ENCODE measurements around the gene OBI1.

DNA sequence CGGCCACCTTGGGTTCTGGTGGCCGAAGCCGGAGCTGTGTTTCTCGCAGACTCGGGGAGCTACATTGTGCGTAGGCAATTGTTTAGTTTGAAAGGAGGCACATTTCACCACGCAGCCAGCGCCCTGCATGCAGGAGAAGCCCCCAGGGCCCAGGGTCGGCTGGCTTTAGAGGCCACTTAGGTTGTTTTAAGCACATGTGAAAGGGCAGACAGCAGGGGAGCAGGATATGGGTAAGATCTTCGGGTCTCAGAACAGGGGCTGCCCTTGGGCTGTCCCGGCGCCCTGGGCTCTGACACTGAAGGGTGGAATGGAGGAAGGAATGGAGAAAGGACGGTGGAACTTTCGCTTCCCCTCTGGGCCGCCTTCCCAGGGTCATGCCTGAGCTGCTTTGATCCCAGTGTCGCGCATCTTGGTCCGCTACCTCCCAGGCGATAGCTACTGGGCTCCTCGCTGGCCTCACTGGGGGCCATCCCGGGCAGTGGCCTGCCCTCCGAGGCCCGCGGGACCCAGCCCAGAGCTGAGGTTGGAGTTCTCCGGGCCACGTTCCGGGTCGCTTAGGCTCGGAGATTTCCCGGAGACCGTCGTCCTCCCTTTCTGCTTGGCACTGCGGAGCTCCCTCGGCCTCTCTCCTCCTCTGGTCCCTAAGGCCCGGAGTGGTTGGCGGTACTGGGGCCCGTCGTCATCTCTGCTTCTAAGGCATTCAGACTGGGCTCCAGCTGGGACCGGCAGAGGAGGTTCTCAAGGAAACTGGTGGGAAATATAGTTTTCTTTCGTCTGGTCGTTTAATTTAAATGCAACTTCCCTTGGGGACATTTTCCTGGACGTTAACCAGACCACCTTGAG, 51.3 kb downstream of the OBI1 start:
- TF ChIP-seq POLR2A (IDR thresholded peaks at IDR 0.05): no peak
- TF ChIP-seq, protein P1, sequence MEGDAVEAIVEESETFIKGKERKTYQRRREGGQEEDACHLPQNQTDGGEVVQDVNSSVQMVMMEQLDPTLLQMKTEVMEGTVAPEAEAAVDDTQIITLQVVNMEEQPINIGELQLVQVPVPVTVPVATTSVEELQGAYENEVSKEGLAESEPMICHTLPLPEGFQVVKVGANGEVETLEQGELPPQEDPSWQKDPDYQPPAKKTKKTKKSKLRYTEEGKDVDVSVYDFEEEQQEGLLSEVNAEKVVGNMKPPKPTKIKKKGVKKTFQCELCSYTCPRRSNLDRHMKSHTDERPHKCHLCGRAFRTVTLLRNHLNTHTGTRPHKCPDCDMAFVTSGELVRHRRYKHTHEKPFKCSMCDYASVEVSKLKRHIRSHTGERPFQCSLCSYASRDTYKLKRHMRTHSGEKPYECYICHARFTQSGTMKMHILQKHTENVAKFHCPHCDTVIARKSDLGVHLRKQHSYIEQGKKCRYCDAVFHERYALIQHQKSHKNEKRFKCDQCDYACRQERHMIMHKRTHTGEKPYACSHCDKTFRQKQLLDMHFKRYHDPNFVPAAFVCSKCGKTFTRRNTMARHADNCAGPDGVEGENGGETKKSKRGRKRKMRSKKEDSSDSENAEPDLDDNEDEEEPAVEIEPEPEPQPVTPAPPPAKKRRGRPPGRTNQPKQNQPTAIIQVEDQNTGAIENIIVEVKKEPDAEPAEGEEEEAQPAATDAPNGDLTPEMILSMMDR (IDR thresholded peaks at IDR 0.05): no peak
